ENCODE data around the gene RAB27B. TPM values are rescaled to one million over a fixed set of nuclear protein-coding genes. Genes with fewer than 3 reads are reported as not detected.

Gene RAB27B
- total RNA-seq, 1 donor from 2014 or later = 6.1 TPM

DNA sequence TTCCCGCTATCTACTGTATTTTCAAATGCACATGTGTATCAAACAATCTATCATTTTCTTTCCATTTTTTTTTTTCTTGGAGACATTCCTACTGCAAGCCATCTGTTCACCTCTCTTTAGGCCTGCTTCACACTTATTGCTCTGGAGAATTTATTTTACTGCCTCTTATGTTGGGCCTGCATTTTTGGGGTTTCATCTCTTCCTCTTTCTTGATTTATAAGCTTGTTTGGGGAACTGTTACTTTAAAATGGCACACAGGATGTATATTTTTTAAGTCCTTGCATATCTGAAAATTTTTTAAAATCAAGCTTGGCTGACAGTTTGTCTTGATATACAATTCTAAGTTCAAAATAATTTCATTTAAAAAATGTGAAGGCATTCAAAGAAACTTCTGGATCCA lies 3.5 kb upstream of the RAB27B start:
- Histone ChIP-seq H3K27ac (no peak overlapping the region), H3K36me3 (no peaks in the 10 kb centered on the region), H3K9me3 (no peaks in the 10 kb centered on the region), H3K4me1 (peaks cover 14% of the 10 kb centered on the region), H3K27me3 (no peaks in the 10 kb centered on the region), H3K4me3 (no peak overlapping the region)
- DNase-seq (ENCODE audit: extremely low spot score in 2 of 2) = no peak
- intact Hi-C loops (cut with DNase I) = no loop called here
- TF ChIP-seq POLR2A (IDR thresholded peaks at IDR 0.05) = no peak
- TF ChIP-seq POLR2AphosphoS5 (IDR thresholded peaks at IDR 0.05; ENCODE audit: insufficient read depth in 1 of 2, low read depth in 1 of 2) = no peak
- TF ChIP-seq, protein P1, sequence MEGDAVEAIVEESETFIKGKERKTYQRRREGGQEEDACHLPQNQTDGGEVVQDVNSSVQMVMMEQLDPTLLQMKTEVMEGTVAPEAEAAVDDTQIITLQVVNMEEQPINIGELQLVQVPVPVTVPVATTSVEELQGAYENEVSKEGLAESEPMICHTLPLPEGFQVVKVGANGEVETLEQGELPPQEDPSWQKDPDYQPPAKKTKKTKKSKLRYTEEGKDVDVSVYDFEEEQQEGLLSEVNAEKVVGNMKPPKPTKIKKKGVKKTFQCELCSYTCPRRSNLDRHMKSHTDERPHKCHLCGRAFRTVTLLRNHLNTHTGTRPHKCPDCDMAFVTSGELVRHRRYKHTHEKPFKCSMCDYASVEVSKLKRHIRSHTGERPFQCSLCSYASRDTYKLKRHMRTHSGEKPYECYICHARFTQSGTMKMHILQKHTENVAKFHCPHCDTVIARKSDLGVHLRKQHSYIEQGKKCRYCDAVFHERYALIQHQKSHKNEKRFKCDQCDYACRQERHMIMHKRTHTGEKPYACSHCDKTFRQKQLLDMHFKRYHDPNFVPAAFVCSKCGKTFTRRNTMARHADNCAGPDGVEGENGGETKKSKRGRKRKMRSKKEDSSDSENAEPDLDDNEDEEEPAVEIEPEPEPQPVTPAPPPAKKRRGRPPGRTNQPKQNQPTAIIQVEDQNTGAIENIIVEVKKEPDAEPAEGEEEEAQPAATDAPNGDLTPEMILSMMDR (IDR thresholded peaks at IDR 0.05) = no peak

DNA sequence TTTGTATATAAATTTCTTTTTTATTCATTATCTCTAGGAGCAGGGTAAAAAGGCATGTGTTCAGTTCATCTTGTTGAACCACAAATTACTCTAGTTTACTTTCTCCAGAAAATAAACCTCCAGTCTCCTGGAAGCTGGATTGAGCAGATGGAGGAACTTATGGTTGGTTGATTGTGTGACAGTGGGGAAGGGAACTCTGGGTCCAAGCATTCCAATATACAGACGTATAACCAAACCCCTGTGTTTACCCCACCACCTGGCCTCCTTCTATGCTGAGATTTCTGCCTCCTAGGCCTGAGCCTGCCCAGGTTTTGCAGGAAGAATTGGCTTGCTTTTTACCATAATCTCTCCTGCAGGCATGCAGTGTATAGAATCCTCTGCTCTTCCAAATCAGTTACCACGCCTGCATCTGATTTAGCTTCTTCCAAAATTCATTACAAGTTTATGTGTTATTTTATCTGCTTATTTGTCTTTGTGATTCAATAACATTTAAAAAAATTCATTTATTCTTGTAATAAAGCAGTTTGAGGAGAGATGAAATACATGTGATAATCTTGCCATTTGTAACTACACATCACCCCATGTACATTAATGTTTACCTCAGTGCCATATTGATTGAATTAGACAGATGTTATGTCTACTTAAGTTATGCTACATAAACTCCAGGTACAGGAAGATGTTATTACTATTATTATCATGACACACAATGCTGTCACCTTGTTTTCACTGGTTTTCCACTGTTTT lies 2.5 kb upstream of the RAB27B start:
- intact Hi-C loops (cut with DNase I) = no loop called here
- Histone ChIP-seq H3K27ac (no peak overlapping the region), H3K36me3 (no peaks in the 10 kb centered on the region), H3K4me1 (peaks cover 14% of the 10 kb centered on the region), H3K4me3 (no peak overlapping the region), H3K27me3 (no peaks in the 10 kb centered on the region), H3K9me3 (no peaks in the 10 kb centered on the region)
- no peak for DNase-seq (ENCODE audit: extremely low spot score in 2 of 2)
- TF ChIP-seq POLR2AphosphoS5 (IDR thresholded peaks at IDR 0.05; ENCODE audit: insufficient read depth in 1 of 2, low read depth in 1 of 2) (no peak), POLR2A (IDR thresholded peaks at IDR 0.05) (no peak)
- TF ChIP-seq, protein P1 (IDR thresholded peaks at IDR 0.05) = no peak

DNA sequence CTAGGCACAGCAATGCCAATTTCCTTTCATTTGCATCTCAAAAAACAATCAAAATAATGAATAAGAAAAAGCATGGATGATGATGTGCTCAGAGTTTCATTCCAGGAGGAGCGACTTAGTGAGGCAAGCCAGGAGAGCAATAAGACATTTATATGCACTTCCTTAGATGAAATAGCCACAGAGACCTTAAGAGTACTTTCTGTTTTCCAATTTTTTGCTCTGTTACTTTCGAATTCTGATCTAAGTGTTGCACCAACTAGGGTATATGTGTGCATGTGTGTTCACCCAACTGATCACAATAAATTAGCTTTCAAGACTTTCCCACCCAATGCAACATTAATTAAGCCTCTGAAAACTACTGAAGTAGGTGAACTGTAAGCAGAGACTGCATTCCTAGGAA lies 709 bp downstream of the RAB27B start:
- peak overlapping the region; percentile 41 to 44 for H3K4me3 ChIP-seq
- H3K27ac ChIP-seq = no peak overlapping the region
- H3K4me1 ChIP-seq = peaks cover 14% of the 10 kb centered on the region
- DNase-seq (ENCODE audit: extremely low spot score in 2 of 2) = no peak
- no peaks in the 10 kb centered on the region for H3K9me3 ChIP-seq
- no peaks in the 10 kb centered on the region for H3K36me3 ChIP-seq
- intact Hi-C loops (cut with DNase I) = no loop called here
- TF ChIP-seq POLR2AphosphoS5 (IDR thresholded peaks at IDR 0.05; ENCODE audit: insufficient read depth in 1 of 2, low read depth in 1 of 2) (no peak), POLR2A (IDR thresholded peaks at IDR 0.05) (no peak)
- TF ChIP-seq, protein P1 (IDR thresholded peaks at IDR 0.05) = no peak
- H3K27me3 ChIP-seq = no peaks in the 10 kb centered on the region

DNA sequence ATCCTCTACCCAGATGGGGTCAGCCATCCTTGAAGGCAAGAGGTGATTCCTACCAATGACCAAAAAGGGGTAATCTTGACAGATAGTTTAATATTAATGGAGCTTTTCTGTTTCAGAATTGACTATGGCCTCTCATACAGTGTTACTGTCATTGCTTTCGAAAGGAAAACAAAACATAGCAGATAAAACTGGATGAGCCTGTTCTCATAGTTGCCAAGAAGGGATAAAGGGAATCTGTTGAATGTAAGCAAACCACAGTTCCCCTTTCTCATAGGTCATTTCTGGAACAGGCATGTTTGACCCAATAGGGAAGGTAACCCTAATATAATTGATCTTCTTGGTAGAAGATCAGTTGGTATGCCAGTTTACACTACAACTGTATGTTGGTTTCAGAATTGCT lies 1.6 kb downstream of the RAB27B start:
- Histone ChIP-seq H3K4me1 (peaks cover 14% of the 10 kb centered on the region), H3K9me3 (no peaks in the 10 kb centered on the region), H3K27ac (no peak overlapping the region), H3K4me3 (peak overlapping the region in 1 of 2 donors; percentile 41), H3K27me3 (no peaks in the 10 kb centered on the region), H3K36me3 (no peaks in the 10 kb centered on the region)
- no peak for DNase-seq (ENCODE audit: extremely low spot score in 2 of 2)
- TF ChIP-seq, protein P1 (IDR thresholded peaks at IDR 0.05) = no peak
- TF ChIP-seq POLR2A (IDR thresholded peaks at IDR 0.05) = no peak
- TF ChIP-seq POLR2AphosphoS5 (IDR thresholded peaks at IDR 0.05; ENCODE audit: insufficient read depth in 1 of 2, low read depth in 1 of 2) = no peak
- intact Hi-C loops (cut with DNase I) = no loop called here

DNA sequence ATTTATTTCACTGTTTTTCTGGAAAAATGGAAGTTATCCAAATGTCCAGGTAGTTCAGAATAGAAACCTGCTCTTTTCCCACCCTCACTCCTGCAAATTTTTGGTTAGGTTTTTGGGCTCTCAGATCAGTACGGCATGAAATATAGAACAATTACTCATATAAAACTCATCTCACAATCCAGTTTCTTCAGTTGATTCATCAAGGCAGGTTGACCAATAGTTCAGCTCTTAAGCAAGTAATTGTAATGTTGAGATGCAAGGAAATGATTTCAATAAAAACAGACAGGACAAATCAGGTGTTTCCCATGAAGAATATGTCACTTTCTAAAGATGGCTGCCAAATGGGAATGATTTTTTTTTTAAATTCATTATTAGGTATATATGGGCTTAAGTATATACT lies 2.0 kb downstream of the RAB27B start:
- TF ChIP-seq, protein P1 (IDR thresholded peaks at IDR 0.05) = no peak
- TF ChIP-seq POLR2AphosphoS5 (IDR thresholded peaks at IDR 0.05; ENCODE audit: insufficient read depth in 1 of 2, low read depth in 1 of 2) (no peak), POLR2A (IDR thresholded peaks at IDR 0.05) (no peak)
- no peaks in the 10 kb centered on the region for H3K9me3 ChIP-seq
- H3K27ac ChIP-seq = no peak overlapping the region
- intact Hi-C loops (cut with DNase I) = no loop called here
- peaks cover 14% of the 10 kb centered on the region for H3K4me1 ChIP-seq
- DNase-seq (ENCODE audit: extremely low spot score in 2 of 2) = no peak
- H3K36me3 ChIP-seq = no peaks in the 10 kb centered on the region
- no peak overlapping the region for H3K4me3 ChIP-seq
- no peaks in the 10 kb centered on the region for H3K27me3 ChIP-seq

Data from vagina (tissue), 2 donors.